Neural progenitor cell (in vitro differentiated cells): ENCODE measurements around the gene OSGIN1. TPM values are rescaled to one million over a fixed set of nuclear protein-coding genes. Genes with fewer than 3 reads are reported as not detected.

Experiments used
- DNase-seq: peaks from one replicate; pipeline ENCODE4 v3.0.0-alpha.2; 2016; ENCODE audit warnings: low spot score
- H2AFZ ChIP-seq: fragments of 200-600 bp; sonication (generic); replicated peaks from 2 replicates; pipeline ENCODE4 v1.6.1; 2016; ENCODE audit warnings: antibody characterized with exemption
- H3F3A ChIP-seq: fragments of 200-600 bp; sonication (generic); 2 replicates; pipeline ENCODE4 v1.6.1; 2016; ENCODE audit warnings: antibody characterized with exemption, low read depth
- H3K27ac ChIP-seq: fragments of 200-600 bp; sonication (generic); 2 replicates; pipeline ENCODE4 v1.5.1; 2016; ENCODE audit warnings: mild to moderate bottlenecking
- H3K27me3 ChIP-seq: fragments of 200-600 bp; sonication (generic); 2 replicates; pipeline ENCODE4 v1.6.1; 2016; ENCODE audit warnings: mild to moderate bottlenecking, moderate library complexity
- H3K36me3 ChIP-seq: fragments of 200-600 bp; sonication (generic); 2 replicates; pipeline ENCODE4 v1.5.1; 2016
- H3K4me1 ChIP-seq: fragments of 200-600 bp; sonication (generic); 2 replicates; pipeline ENCODE4 v1.6.1; 2016; ENCODE audit warnings: mixed run types
- H3K4me2 ChIP-seq: fragments of 200-600 bp; sonication (generic); 2 replicates; pipeline ENCODE4 v1.6.1; 2016
- H3K4me3 ChIP-seq: fragments of 200-600 bp; sonication (generic); 2 replicates; pipeline ENCODE4 v1.5.1; 2016
- H3K79me2 ChIP-seq: fragments of 200-600 bp; sonication (generic); 2 replicates; pipeline ENCODE4 v1.6.1; 2016; ENCODE audit warnings: low read depth
- H3K9ac ChIP-seq: fragments of 200-600 bp; sonication (generic); 2 replicates; pipeline ENCODE4 v1.6.1; 2016
- H3K9me3 ChIP-seq: fragments of 200-600 bp; sonication (generic); 2 replicates; pipeline ENCODE4 v1.5.1; 2016; ENCODE audit warnings: low read depth
- H4K20me1 ChIP-seq: fragments of 200-600 bp; sonication (generic); 2 replicates; pipeline ENCODE4 v1.6.1; 2016; ENCODE audit warnings: low read depth
- H3K27ac Mint-ChIP-seq: 3 replicates; pipeline ENCODE4 v1.8.0; 2021; ENCODE audit warnings: mixed read lengths
- H3K27me3 Mint-ChIP-seq: 2 replicates; pipeline ENCODE4 v1.8.0; 2022; ENCODE audit warnings: low read depth, mild to moderate bottlenecking, inconsistent platforms, moderate library complexity, mixed read lengths; ENCODE audit not compliant: insufficient read depth
- H3K36me3 Mint-ChIP-seq: 3 replicates; pipeline ENCODE4 v1.8.0; 2021; ENCODE audit warnings: mixed read lengths
- H3K4me1 Mint-ChIP-seq: 3 replicates; pipeline ENCODE4 v1.8.0; 2021; ENCODE audit warnings: mixed read lengths
- H3K4me3 Mint-ChIP-seq: 3 replicates; pipeline ENCODE4 v1.8.0; 2021; ENCODE audit warnings: mild to moderate bottlenecking, moderate library complexity, mixed read lengths
- H3K9me3 Mint-ChIP-seq: 3 replicates; pipeline ENCODE4 v1.8.0; 2020; ENCODE audit warnings: mixed read lengths
- EZH2 ChIP-seq: fragments of 200-600 bp; sonication (generic); IDR thresholded peaks from 2 replicates; pipeline ENCODE4 v1.6.1; 2017; ENCODE audit warnings: antibody characterized with exemption, mild to moderate bottlenecking, moderate library complexity
- EZH2phosphoT487 ChIP-seq: fragments of 200-600 bp; sonication (generic); IDR thresholded peaks from 2 replicates; pipeline ENCODE4 v1.6.1; 2017; ENCODE audit warnings: antibody characterized with exemption
- total RNA-seq: library from RNA; depleted of rRNA; stranded (reverse); fragments of >200 nt; gene quantifications from 2 replicates; pipeline ENCODE4 v1.2.3, GENCODE V29; 2015; ENCODE audit warnings: low replicate concordance
- TF ChIP-seq, protein P1 (sequence below): fragments of 200-600 bp; sonication (generic); IDR thresholded peaks from 2 replicates; pipeline ENCODE4 v1.5.1; 2017; ENCODE audit warnings: antibody characterized with exemption, mild to moderate bottlenecking

Gene OSGIN1
- total RNA-seq, 1 donor from 2014 or later, result not detected

DNA sequence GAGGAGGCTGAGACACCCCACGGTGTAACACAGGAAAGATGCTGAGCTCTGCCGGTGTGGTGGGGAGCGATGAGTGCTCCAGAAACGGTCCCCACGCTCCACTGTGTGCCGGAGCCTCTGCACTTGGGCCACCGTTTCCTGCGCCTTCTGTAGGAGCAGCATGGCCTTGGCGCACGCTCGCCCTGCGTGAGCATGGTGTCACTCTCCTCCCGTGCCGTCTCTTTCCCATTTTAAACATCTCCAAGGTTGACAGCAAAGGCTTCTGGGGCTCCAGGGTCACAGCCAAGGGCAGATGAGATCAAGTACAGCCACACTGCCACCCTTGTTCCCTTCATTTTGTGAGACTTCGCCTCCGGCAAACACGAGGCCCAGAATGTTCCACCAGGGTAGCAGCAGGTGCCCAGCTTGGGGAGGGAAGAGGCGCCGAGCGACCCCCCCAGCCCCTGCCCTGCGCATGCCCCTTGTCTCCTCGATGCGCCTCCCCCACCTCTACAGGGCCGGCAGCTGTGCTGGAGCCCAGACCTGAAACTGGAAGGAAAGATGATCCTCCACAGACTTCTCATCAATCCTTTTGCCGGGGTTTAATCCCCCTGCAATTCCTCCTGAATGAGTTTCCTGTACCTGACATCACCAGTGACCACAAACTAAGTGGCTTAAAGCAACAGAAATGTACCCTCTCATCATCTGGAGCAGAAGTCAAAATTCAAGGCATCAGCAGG lies 19.9 kb upstream of the OSGIN1 start:
- Histone ChIP-seq H3K9ac (no peak overlapping the region), H3K36me3 (no peaks in the 10 kb centered on the region), H3K4me1 (no peaks in the 10 kb centered on the region), H3K4me2 (no peak overlapping the region), H3K27ac (no peak overlapping the region), H3K27me3 (no peaks in the 10 kb centered on the region), H4K20me1 (no peaks in the 10 kb centered on the region), H3K9me3 (no peaks in the 10 kb centered on the region), H2AFZ (no peak overlapping the region), H3K4me3 (no peak overlapping the region), H3F3A (no peaks in the 10 kb centered on the region), H3K79me2 (no peaks in the 10 kb centered on the region)
- no peak for DNase-seq
- Mint-ChIP-seq H3K27me3 (peaks cover 10% of the 10 kb centered on the region), H3K4me1 (peaks cover 14% of the 10 kb centered on the region), H3K36me3 (no peaks in the 10 kb centered on the region), H3K27ac (peak overlapping the region; percentile 78), H3K9me3 (no peaks in the 10 kb centered on the region), H3K4me3 (no peak overlapping the region)
- TF ChIP-seq EZH2 (no peak), EZH2phosphoT487 (no peak)
- TF ChIP-seq, protein P1, sequence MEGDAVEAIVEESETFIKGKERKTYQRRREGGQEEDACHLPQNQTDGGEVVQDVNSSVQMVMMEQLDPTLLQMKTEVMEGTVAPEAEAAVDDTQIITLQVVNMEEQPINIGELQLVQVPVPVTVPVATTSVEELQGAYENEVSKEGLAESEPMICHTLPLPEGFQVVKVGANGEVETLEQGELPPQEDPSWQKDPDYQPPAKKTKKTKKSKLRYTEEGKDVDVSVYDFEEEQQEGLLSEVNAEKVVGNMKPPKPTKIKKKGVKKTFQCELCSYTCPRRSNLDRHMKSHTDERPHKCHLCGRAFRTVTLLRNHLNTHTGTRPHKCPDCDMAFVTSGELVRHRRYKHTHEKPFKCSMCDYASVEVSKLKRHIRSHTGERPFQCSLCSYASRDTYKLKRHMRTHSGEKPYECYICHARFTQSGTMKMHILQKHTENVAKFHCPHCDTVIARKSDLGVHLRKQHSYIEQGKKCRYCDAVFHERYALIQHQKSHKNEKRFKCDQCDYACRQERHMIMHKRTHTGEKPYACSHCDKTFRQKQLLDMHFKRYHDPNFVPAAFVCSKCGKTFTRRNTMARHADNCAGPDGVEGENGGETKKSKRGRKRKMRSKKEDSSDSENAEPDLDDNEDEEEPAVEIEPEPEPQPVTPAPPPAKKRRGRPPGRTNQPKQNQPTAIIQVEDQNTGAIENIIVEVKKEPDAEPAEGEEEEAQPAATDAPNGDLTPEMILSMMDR, result no peak

DNA sequence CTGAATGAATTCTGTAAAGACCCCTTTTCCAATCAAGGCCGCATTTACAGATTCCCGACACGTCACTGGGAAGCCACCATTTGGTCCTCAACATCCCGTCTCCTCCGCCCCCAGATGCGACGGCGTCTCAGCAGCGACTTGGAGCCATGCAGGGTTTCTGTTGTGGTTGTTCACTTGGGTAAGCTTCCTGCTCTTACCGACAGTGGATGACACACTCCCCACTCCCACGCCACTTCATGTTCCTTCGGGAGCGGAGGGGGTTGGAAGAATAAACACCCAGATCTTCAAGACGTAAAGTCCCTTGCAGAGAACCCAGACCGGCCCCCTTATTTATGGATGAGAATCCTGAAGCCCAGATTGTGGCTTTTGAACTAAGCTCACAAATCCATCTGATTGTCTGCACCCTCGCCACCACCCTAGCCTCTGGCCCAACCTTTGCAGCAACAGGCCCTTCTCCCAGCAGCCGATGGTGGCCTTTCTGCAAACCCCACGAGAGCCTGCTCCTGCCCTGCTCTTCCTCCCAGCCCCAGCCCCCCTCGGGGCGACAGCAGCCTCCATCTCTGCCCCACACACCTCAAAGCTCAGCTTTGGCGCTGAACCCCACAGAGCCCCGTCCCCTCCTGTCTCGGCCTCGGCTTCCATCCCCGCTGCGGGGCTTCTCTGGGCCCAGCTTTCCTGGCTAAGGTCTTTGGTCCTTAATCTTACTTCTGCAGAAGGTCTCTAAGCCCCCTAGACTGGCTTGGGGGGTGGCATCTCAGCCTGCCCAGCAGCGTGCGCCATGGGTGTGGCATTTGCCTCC lies 19.0 kb upstream of the OSGIN1 start:
- H3K27ac Mint-ChIP-seq, result peak overlapping the region; percentile 67

DNA sequence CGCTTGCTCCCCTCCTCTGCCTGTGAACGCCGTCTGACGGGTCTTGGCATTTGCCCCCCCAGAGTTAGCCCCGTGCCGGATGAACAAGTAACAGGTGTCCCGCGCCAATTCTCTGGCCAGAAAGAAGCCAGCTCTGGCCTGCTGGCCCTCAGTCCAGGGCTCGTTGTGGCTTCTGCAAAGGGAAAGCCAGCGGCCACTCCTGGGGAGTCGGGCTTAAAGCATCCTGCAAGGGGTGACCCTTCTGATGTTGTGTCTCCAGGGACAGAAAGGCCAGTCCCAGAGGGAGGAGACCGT lies 18.4 kb upstream of the OSGIN1 start:
- H3K27me3 Mint-ChIP-seq, result peaks cover 14% of the 10 kb centered on the region
- no peak for DNase-seq
- no peaks in the 10 kb centered on the region for H3K9me3 Mint-ChIP-seq
- H3K79me2 ChIP-seq, result no peaks in the 10 kb centered on the region
- no peaks in the 10 kb centered on the region for H4K20me1 ChIP-seq
- no peak overlapping the region for H3K9ac ChIP-seq
- H3K36me3 Mint-ChIP-seq, result peaks cover 1% of the 10 kb centered on the region
- H3K4me3 ChIP-seq, result no peak overlapping the region
- no peaks in the 10 kb centered on the region for H3K36me3 ChIP-seq
- H2AFZ ChIP-seq, result no peak overlapping the region
- H3K4me1 ChIP-seq, result no peaks in the 10 kb centered on the region
- TF ChIP-seq, protein P1, result no peak
- no peak for TF ChIP-seq EZH2phosphoT487
- no peak for TF ChIP-seq EZH2
- H3K9me3 ChIP-seq, result no peaks in the 10 kb centered on the region
- H3K4me3 Mint-ChIP-seq, result no peak overlapping the region
- H3K27me3 ChIP-seq, result no peaks in the 10 kb centered on the region
- no peak overlapping the region for H3K27ac ChIP-seq
- no peak overlapping the region for H3K4me2 ChIP-seq
- peak overlapping the region; percentile 67 for H3K27ac Mint-ChIP-seq
- H3K4me1 Mint-ChIP-seq, result peaks cover 14% of the 10 kb centered on the region
- H3F3A ChIP-seq, result no peaks in the 10 kb centered on the region

More for the DNA sequence above, 19.0 kb upstream of the OSGIN1 start:
- Mint-ChIP-seq H3K4me3 (no peak overlapping the region), H3K4me1 (peaks cover 14% of the 10 kb centered on the region), H3K36me3 (no peaks in the 10 kb centered on the region), H3K27me3 (peaks cover 13% of the 10 kb centered on the region), H3K9me3 (no peaks in the 10 kb centered on the region)
- H2AFZ ChIP-seq, result no peak overlapping the region
- no peaks in the 10 kb centered on the region for H3K27me3 ChIP-seq
- no peak overlapping the region for H3K27ac ChIP-seq
- no peak for TF ChIP-seq EZH2phosphoT487
- TF ChIP-seq EZH2, result no peak
- TF ChIP-seq, protein P1, result no peak
- H3K4me1 ChIP-seq, result no peaks in the 10 kb centered on the region
- DNase-seq, result no peak
- H3K9me3 ChIP-seq, result no peaks in the 10 kb centered on the region
- H3K36me3 ChIP-seq, result no peaks in the 10 kb centered on the region
- H3K4me3 ChIP-seq, result no peak overlapping the region
- H3F3A ChIP-seq, result no peaks in the 10 kb centered on the region
- no peak overlapping the region for H3K9ac ChIP-seq
- no peaks in the 10 kb centered on the region for H3K79me2 ChIP-seq
- no peaks in the 10 kb centered on the region for H4K20me1 ChIP-seq
- H3K4me2 ChIP-seq, result no peak overlapping the region
